ENCODE data around the gene APLN. TPM values are rescaled to one million over a fixed set of nuclear protein-coding genes. Genes with fewer than 3 reads are reported as not detected.

The APLN gene, protein sequence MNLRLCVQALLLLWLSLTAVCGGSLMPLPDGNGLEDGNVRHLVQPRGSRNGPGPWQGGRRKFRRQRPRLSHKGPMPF
- 0.54 and 3.8 TPM in 2 replicates for total RNA-seq (ENCODE audit: low replicate concordance)

DNA sequence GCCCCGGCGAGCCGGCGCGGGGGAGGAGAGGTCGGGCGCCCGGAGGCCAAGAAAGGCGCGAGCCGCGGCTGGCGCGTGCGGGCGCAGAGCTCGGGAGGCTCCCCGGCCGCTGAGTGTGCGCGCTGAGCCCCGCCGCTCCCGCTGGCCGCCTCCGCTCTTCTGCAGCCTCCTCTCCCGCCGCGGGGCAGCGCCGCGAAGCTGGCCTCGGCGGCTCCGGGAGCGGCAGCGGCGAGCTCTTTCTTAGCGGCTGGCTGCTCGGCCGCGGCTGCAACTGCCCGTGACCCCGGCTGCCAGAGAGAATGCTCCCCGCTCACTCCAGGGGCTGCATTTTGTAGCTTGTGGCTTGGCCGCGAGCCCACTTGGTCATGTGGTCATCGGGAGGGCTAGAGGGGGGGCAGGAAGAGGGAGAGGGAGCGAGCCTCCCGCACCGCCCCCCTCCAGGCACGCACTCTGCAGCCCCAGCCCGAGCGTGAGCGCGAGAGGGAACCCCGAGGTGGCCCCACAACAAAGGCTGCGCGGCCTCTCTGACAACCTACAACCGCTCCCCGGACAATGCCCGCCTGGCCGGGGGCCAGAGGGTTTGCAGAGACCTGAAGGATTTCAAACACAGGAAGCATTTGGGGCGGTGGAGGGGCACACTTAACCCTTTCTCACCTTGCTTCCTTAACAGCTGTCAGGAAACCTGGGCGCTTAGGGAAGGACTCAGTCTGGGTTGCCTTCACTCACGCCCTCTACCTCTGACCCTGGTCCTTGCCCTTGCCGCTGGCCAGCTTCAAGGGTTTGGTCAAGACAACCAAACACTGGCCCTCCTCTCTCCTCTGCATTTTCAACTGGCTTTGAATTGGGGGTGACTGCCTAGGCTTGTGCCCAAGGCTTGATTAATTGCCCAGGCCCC, at the start of gene APLN:
Gene APLN (minus strand): TSS at position 305 of the 895 bp plus-strand sequence. CDS start 326 bp downstream, outside the sequence.
- peak; percentile 59 for DNase-seq (ENCODE audit: low read depth)
- TF ChIP-seq, protein P1, sequence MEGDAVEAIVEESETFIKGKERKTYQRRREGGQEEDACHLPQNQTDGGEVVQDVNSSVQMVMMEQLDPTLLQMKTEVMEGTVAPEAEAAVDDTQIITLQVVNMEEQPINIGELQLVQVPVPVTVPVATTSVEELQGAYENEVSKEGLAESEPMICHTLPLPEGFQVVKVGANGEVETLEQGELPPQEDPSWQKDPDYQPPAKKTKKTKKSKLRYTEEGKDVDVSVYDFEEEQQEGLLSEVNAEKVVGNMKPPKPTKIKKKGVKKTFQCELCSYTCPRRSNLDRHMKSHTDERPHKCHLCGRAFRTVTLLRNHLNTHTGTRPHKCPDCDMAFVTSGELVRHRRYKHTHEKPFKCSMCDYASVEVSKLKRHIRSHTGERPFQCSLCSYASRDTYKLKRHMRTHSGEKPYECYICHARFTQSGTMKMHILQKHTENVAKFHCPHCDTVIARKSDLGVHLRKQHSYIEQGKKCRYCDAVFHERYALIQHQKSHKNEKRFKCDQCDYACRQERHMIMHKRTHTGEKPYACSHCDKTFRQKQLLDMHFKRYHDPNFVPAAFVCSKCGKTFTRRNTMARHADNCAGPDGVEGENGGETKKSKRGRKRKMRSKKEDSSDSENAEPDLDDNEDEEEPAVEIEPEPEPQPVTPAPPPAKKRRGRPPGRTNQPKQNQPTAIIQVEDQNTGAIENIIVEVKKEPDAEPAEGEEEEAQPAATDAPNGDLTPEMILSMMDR (IDR thresholded peaks at IDR 0.05; ENCODE audit: insufficient read depth, low read length), result no peak

DNA sequence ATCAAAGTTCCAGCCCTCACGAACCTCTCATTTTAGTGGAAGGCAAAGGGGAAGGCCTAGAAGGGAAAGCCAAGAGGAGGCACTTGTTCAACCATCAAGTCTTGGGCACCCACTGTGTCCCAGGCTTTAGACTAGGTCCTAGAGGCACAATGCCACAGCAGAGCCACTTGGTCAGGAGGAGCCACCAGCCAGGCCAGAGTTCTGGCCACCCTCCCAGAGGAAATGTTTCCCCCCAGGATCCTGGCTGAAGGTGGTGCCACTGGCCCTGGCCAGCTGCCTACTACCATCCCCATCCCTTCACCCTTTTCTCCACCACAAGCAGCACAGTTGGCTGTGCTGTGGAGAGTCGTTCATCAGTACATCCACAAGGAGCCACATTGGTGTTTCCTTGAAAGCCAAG, 49.7 kb upstream of the APLN start:
- TF ChIP-seq, protein P1 (IDR thresholded peaks at IDR 0.05; ENCODE audit: insufficient read depth, low read length), result no peak
- DNase-seq (ENCODE audit: low read depth), result no peak
- no peak overlapping the region for H3K4me3 ChIP-seq (ENCODE audit: low read depth, low read length)

More for the DNA sequence above, at the start of gene APLN:
- H3K4me3 ChIP-seq (ENCODE audit: low read depth, low read length), result peak within 1 kb of the TSS; percentile 59

DNA sequence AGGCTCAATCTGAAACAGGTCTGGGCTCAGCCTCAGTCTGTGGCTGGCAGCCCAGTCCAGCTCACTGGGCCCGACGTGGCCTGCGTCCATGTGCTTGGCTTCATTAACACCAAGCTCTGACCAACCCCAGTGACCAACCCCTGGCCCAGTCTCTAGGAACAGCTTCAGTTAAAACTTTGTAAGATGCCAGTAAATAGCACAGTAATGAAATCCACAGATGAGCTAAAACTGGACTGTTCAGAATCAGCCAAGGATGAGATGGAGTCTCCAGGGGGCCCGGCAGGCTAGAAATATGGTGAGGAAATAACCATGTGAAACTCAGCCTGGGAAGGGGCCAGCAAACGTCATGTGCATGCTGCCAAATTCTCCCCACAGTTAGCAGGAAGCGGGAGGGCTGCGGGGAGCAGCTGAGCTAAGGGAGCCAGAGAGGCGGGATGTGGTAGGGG, 46.9 kb upstream of the APLN start:
- TF ChIP-seq, protein P1 (IDR thresholded peaks at IDR 0.05; ENCODE audit: insufficient read depth, low read length), result no peak
- peak; percentile 92 for DNase-seq (ENCODE audit: low read depth)
- no peak overlapping the region for H3K4me3 ChIP-seq (ENCODE audit: low read depth, low read length)

DNA sequence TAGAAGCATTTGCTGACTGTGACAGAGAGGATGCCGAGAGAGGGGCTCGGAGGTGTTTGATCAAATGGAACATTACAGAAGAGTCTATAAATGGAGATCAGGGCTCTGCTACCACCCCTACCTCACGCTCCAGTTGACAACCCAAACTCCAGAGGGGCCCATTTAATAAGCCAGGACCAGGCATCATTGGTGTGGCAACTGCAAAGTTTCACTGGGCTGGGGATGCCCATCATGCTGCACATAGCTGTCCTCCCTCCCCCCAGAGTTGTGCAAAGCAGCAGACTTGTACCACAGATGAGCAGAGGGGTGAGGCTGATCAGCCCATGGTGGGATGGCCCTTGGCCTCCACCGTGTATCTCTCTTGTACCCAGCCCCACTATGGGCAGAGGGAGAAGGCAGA, 45.8 kb upstream of the APLN start:
- TF ChIP-seq, protein P1 (IDR thresholded peaks at IDR 0.05; ENCODE audit: insufficient read depth, low read length), result no peak
- no peak for DNase-seq (ENCODE audit: low read depth)
- no peak overlapping the region for H3K4me3 ChIP-seq (ENCODE audit: low read depth, low read length)

DNA sequence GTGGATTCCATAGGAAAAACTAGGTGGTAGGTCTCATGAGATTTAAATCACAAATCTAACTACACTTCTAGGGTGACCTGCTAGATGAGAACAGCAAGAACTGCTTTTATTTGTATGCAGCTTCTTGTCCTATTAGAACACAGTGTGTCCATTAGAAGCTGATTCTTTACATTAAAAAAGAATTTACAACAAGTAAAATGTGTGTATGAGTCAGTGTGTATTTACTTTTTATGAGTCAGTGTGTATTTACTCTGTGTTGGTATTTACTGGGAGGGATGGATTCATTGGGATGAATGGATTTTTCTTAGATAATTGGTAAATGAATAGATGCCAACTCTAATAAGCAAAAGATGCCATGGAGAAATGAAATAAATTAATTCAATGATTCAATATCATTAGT, 43.4 kb upstream of the APLN start:
- TF ChIP-seq, protein P1 (IDR thresholded peaks at IDR 0.05; ENCODE audit: insufficient read depth, low read length), result no peak
- DNase-seq (ENCODE audit: low read depth), result no peak
- no peak overlapping the region for H3K4me3 ChIP-seq (ENCODE audit: low read depth, low read length)

DNA sequence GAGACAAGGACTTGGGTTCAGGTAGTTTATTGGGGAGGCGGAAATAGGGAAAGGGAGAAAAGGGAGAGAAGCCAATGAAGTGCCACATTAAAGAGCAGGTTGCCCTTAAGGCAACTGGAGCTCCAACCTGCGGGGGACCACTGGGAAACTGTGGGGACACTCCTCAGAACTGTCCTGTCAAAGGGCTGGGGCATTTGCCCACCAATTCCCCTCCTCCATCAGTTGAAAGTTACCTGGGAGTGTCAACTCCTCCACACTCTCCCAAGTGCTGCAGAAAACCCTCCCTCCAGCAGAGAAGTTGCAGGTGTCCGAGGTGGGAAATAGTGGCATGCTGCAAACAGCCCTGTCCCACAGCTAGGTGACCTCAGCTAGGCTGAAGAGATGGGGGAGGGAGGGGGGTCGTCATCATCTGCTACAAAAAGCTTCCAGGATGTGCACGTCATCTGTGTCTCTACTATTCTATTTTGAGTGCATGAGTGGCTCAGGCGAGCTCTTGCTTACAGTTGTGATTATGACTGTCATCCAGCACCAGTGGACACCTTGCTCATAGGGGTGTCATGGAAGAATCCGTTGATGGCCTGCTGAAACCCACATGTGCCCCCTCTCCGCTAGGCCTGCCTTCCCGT, 42.6 kb upstream of the APLN start:
- TF ChIP-seq, protein P1 (IDR thresholded peaks at IDR 0.05; ENCODE audit: insufficient read depth, low read length), result no peak
- no peak overlapping the region for H3K4me3 ChIP-seq (ENCODE audit: low read depth, low read length)
- no peak for DNase-seq (ENCODE audit: low read depth)
